ENCODE data around the gene PATL1.

The PATL1 gene

GRCh38 chr11:59611570-59612565 lies 57.0 kb downstream of the PATL1 start:
- DNase-seq, result peak; percentile 43

GRCh38 chr11:59610289-59610688 lies 58.5 kb downstream of the PATL1 start:
- no peak for DNase-seq

GRCh38 chr11:59607703-59608454 lies 61.0 kb downstream of the PATL1 start:
- DNase-seq, result no peak

DNA sequence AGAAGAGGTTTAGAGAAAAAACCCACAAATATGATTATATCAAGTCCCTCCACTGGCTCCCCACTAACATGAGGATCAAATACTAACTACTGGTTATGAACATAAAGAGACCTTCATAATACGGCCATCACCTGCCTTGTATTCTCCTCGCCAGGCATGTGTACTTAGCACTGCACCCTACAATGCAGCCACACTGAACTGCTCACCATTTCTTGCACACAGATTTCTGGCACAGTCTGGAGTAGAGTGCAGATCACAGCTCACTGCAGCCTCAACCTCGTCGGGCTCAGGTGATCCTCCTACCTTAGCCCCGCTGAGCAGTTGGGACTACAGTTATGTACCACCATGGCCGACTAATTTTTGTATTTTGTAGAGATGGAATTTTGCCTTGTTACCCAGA lies 66.4 kb downstream of the PATL1 start:
- DNase-seq, result no peak

DNA sequence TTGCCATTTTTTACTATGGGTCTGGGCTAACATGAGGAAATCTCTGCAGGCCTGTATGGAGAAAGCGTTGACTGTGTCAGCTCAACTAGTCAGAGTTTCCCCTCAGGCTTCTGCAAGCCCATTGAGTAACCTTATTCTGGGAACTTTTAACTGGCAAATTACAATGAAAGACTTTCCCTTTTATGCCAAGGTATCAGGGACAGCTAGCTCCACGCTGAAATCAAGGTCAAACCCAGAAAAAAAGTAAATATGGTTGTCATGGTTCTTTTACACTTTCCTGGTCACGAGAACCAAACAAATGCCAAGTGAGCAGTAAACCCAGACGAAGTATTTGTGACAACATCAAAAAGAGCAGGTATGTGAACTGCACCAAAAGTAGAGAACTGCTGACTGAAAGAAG lies 67.0 kb downstream of the PATL1 start:
- DNase-seq, result no peak

DNA sequence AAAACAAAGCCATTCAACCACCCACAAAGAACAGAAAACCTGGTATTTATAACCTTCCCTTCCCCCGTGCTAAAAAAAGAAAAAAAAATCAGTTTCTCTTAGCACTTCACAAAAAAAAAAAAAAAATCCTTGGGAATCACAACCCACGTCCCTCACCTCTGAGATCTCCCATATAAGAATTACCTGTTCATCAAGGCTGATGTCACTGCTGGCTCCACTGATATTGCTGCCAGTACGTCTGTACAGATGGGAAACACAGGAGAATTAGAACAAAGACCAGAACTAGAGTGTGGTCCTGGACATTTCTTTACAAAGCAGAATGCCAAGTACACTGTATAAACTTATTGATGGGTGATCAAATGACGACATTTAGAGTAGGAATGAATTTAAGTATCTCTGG lies 68.2 kb downstream of the PATL1 start:
- DNase-seq, result no peak

GRCh38 chr11:59600234-59600633 lies 68.6 kb downstream of the PATL1 start:
- no peak for DNase-seq

- DNase-seq, result no peak
These were observed 69.9 kb downstream of the PATL1 start for GRCh38 chr11:59598961-59599360.

Measured in DMS153 (cell line).